GM10266 (cell line): ENCODE data around the gene TTF2.

ENCODE experiments used
- DNase-seq: peaks from one replicate; pipeline ENCODE4 v3.0.0; 2012; ENCODE audit errors: extremely low spot score
- CTCF ChIP-seq: IDR thresholded peaks from 2 replicates; pipeline ENCODE4 v1.5.1; 2012; ENCODE audit warnings: mild to moderate bottlenecking, low read depth; ENCODE audit not compliant: control insufficient read depth, insufficient read depth; ENCODE audit errors: missing control alignments

TTF2 gene

DNA sequence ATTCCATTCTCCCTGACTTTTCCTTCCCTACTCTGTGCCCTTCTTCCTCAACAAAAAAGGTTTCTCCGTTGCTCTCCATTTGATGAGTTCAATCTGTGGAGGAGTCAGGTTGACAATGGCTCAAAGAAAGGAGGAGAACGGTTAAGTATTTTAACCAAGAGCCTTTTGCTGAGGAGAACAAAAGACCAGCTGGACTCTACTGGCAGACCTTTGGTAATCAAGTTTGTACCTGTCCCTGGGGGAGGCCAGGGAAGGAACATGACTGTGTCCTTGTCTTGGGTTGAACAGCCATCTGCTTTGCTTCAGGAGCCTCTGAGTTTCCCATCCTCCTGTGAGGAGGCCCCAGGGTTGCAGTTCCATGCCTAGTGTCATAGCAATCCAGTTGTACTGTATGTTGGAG lies 29.9 kb downstream of the TTF2 start:
- DNase-seq, result no peak
- no peak for TF ChIP-seq CTCF

DNA sequence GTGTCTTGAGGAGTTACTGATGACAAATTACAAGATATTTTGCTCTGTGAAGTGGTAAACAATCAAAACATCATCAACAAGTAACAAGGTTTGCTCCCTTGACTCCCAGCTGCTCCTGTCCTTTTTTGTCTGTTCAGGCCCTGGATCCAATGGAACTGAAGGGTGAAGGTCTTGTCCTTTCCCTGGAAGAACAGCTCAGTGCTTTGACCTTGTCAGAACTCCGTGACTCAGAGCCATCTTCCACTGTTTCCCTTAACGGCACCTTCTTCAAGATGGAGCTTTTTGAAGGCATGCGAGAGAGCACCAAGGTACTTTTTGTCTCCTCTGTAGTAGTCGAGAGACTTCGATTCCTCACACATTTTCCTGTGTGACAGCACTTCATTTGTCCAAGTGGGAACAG lies 32.5 kb downstream of the TTF2 start:
- DNase-seq, result no peak
- no peak for TF ChIP-seq CTCF

DNA sequence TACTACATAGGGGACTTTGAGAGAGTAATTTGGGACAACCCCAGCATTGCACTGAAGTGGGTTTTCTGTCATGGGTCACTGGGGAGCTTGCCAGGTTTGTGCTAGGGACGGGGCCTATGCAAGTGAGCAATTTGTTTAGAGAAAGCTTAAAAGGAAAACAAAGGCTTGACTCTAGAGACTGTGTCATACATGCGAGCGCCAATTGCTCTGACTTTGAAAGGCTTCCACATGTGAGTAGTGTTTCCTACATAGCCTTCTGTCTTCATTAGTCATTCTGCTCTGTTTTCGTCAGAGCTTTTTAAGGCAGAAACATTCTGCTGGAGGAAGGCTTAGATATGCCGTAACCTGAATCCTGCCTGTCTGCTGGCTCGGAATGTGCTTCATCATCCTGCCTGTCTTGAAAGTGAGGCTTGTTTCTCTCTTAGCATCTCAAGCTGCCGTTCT lies 33.0 kb downstream of the TTF2 start:
- DNase-seq, result no peak
- no peak for TF ChIP-seq CTCF

GRCh38 chr1:117093870-117094621 lies 33.9 kb downstream of the TTF2 start:
- no peak for TF ChIP-seq CTCF
- DNase-seq, result peak; percentile 18

- TF ChIP-seq CTCF, result no peak
- no peak for DNase-seq
Measured at GRCh38 chr1:117094841-117095604, 34.9 kb downstream of the TTF2 start.

- DNase-seq, result no peak
- no peak for TF ChIP-seq CTCF
Measured at GRCh38 chr1:117096951-117097408, 36.9 kb downstream of the TTF2 start.

DNA sequence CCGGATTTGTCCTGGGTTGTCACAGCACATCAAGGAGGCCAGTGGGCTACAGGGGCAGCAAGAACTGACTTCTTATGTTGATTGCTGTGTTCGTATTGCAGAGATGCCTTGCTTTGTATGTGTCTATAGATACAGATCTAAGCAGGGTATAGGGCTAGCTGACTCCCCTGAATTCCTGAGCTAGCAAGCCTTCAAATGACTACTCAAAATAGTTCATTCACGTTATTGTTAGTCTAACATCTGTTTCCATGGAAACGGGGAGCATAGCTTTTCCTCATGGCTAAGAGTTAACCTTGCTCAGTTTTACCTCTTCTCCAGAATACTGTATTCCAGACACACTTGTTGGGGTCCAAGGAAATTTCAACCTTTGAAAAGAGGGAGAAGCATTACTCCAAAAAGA lies 37.3 kb downstream of the TTF2 start:
- no peak for TF ChIP-seq CTCF
- DNase-seq, result no peak
